Choroid plexus epithelial cell (primary cell): Measurements from ENCODE around the gene FADS2.

Source experiments
- DNase-seq: peaks from one replicate; pipeline ENCODE4 v3.0.0-alpha.2; 2010; ENCODE audit warnings: low read depth
- H3K4me3 ChIP-seq: 2 replicates; pipeline ENCODE4 v1.5.1; 2011; ENCODE audit warnings: low read depth, mild to moderate bottlenecking, control low read depth, low read length, moderate library complexity
- TF ChIP-seq, protein P1 (sequence below): conservative IDR thresholded peaks from 2 replicates; pipeline ENCODE4 v1.5.1; 2011; ENCODE audit warnings: low read depth, mild to moderate bottlenecking, control low read depth, inconsistent platforms, low read length, moderate library complexity

The FADS2 gene

DNA sequence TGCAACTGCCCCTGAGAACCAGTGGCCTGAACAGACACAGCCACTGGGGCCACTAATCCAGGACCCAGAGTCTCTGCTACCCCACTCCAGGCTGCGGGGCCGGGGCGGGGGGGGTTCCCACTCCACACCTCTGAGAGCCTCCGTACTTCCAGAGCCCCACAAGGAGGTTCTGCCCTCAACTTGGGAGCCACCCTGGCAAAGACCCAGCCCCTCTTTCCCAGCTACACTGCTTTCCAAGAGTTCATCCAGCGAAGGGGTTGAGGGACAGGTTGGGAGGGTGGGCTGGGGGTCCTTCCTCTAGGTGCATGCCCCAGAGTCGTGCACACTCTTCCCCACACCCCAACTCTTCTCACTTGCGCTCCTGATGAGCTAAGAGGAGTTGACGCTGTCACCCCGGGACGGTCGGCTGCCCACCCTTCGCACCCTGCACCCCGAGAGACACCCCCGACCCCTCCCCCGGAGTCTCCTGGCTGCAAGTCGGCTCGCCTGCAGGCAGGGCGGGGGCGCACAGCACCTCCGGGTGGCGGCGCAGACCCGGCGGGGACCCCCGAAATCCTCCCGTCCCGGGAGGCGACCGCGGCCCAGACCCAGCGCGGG, 88.7 kb downstream of the FADS2 start:
- DNase-seq, result no peak
- TF ChIP-seq, protein P1, sequence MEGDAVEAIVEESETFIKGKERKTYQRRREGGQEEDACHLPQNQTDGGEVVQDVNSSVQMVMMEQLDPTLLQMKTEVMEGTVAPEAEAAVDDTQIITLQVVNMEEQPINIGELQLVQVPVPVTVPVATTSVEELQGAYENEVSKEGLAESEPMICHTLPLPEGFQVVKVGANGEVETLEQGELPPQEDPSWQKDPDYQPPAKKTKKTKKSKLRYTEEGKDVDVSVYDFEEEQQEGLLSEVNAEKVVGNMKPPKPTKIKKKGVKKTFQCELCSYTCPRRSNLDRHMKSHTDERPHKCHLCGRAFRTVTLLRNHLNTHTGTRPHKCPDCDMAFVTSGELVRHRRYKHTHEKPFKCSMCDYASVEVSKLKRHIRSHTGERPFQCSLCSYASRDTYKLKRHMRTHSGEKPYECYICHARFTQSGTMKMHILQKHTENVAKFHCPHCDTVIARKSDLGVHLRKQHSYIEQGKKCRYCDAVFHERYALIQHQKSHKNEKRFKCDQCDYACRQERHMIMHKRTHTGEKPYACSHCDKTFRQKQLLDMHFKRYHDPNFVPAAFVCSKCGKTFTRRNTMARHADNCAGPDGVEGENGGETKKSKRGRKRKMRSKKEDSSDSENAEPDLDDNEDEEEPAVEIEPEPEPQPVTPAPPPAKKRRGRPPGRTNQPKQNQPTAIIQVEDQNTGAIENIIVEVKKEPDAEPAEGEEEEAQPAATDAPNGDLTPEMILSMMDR, result no peak
- peak overlapping the region; percentile 54 for H3K4me3 ChIP-seq
